Mesothelial cell of epicardium (in vitro differentiated cells): Measurements from ENCODE around the gene HRH2. TPM values are rescaled to one million over a fixed set of nuclear protein-coding genes. Genes with fewer than 3 reads are reported as not detected.

Source experiments
- DNase-seq, 2 experiments: peaks; one replicate each; pipeline ENCODE4 v3.0.0; 2021; ENCODE audit warnings: low spot score in 2 of 2; ENCODE audit not compliant: unreplicated experiment in 2 of 2
- H3K27ac Mint-ChIP-seq: 2 replicates; pipeline ENCODE4 v1.8.0; 2021; ENCODE audit warnings: mixed read lengths
- H3K27me3 Mint-ChIP-seq: 2 replicates; pipeline ENCODE4 v1.8.0; 2021; ENCODE audit warnings: low read depth, mixed read lengths
- H3K36me3 Mint-ChIP-seq: 2 replicates; pipeline ENCODE4 v1.8.0; 2021; ENCODE audit warnings: mixed read lengths
- H3K4me1 Mint-ChIP-seq: 2 replicates; pipeline ENCODE4 v1.8.0; 2021; ENCODE audit warnings: mixed read lengths
- H3K4me3 Mint-ChIP-seq: 2 replicates; pipeline ENCODE4 v1.8.0; 2021; ENCODE audit warnings: mild to moderate bottlenecking, moderate library complexity, mixed read lengths
- H3K9me3 Mint-ChIP-seq: 2 replicates; pipeline ENCODE4 v1.8.0; 2021; ENCODE audit warnings: mixed read lengths
- CTCF ChIP-seq: fragments of 200-600 bp; sonication (generic); IDR thresholded peaks from one replicate; pipeline ENCODE4 v1.5.0; 2021; ENCODE audit warnings: antibody characterized with exemption; ENCODE audit not compliant: unreplicated experiment
- total RNA-seq: library from RNA; stranded (reverse); gene quantifications from 3 replicates; pipeline ENCODE4 v1.2.1, GENCODE V29; 2021

The HRH2 gene
- total RNA-seq, 1 donor from 2014 or later: 2.6 TPM

- no peak overlapping the region for H3K4me3 Mint-ChIP-seq
- H3K9me3 Mint-ChIP-seq: no peaks in the 10 kb centered on the region
- H3K4me1 Mint-ChIP-seq: peaks cover 3% of the 10 kb centered on the region
- peaks cover 12% of the 10 kb centered on the region for H3K27me3 Mint-ChIP-seq
- H3K27ac Mint-ChIP-seq: no peak overlapping the region
- H3K36me3 Mint-ChIP-seq: no peaks in the 10 kb centered on the region
- DNase-seq: no peak
- no peak for TF ChIP-seq CTCF
Observed at GRCh38 chr5:175688352-175689146, 30.7 kb downstream of the HRH2 start.

GRCh38 chr5:175689147-175689991, 31.5 kb downstream of the HRH2 start:
- no peak for TF ChIP-seq CTCF
- no peaks in the 10 kb centered on the region for H3K9me3 Mint-ChIP-seq
- peaks cover 3% of the 10 kb centered on the region for H3K4me1 Mint-ChIP-seq
- H3K36me3 Mint-ChIP-seq: no peaks in the 10 kb centered on the region
- DNase-seq: no peak
- no peak overlapping the region for H3K27ac Mint-ChIP-seq
- H3K4me3 Mint-ChIP-seq: no peak overlapping the region
- H3K27me3 Mint-ChIP-seq: peaks cover 12% of the 10 kb centered on the region

- TF ChIP-seq CTCF: no peak
- Mint-ChIP-seq H3K27me3 (peaks cover 8% of the 10 kb centered on the region), H3K4me1 (peaks cover 6% of the 10 kb centered on the region), H3K9me3 (no peaks in the 10 kb centered on the region), H3K36me3 (no peaks in the 10 kb centered on the region), H3K27ac (no peak overlapping the region), H3K4me3 (no peak overlapping the region)
- DNase-seq: no peak
Observed at GRCh38 chr5:175690025-175690424, 32.2 kb downstream of the HRH2 start.

GRCh38 chr5:175690586-175690985, 32.7 kb downstream of the HRH2 start:
- no peak overlapping the region for H3K27ac Mint-ChIP-seq
- peaks cover 8% of the 10 kb centered on the region for H3K27me3 Mint-ChIP-seq
- no peaks in the 10 kb centered on the region for H3K36me3 Mint-ChIP-seq
- no peak overlapping the region for H3K4me3 Mint-ChIP-seq
- peaks cover 11% of the 10 kb centered on the region for H3K4me1 Mint-ChIP-seq
- no peak for TF ChIP-seq CTCF
- no peaks in the 10 kb centered on the region for H3K9me3 Mint-ChIP-seq
- DNase-seq: no peak

GRCh38 chr5:175691761-175692160, 33.9 kb downstream of the HRH2 start:
- DNase-seq: no peak
- Mint-ChIP-seq H3K36me3 (no peaks in the 10 kb centered on the region), H3K9me3 (no peaks in the 10 kb centered on the region), H3K4me1 (peaks cover 16% of the 10 kb centered on the region), H3K27me3 (peaks cover 8% of the 10 kb centered on the region), H3K4me3 (no peak overlapping the region), H3K27ac (no peak overlapping the region)
- TF ChIP-seq CTCF: no peak
